ENCODE results near the gene THBS3. TPM values are rescaled to one million over a fixed set of nuclear protein-coding genes. Genes with fewer than 3 reads are reported as not detected.
A peak's percentile ranks its signal among the peaks of the same experiment; 100 is the strongest.

The THBS3 gene
- total and polyA plus RNA-seq, 2 of the 13 experiments (the other 11 are each of a cell fraction or from before 2014, with no cell fraction given), result 0.86 to 3.6 TPM

- POLR2A ChIA-PET, result no interaction called here
- ATAC-seq, result no peak
Measured at GRCh38 chr1:155196103-155196892, 11.4 kb downstream of the THBS3 start.

GRCh38 chr1:155195201-155196102, 12.2 kb downstream of the THBS3 start:
- Histone ChIP-seq H2AFZ (ENCODE audit: low read length) (no peak overlapping the region), H3K4me2 (ENCODE audit: low read depth, low read length) (peak overlapping the region; percentile 98), H4K20me1 (ENCODE audit: insufficient read depth, low read length) (no peaks in the 10 kb centered on the region), H3K9me3 (ENCODE audit: low read length) (no peaks in the 10 kb centered on the region), H3K4me3 (replicated peaks in 1 of 3; ENCODE audit: insufficient read depth in 1 of 3, low read depth in 2 of 3, low read length in 3 of 3) (peak overlapping the region in 2 of 3 experiments; percentile 51 to 72; a peak in 3 of 6 replicates), H3K27ac (ENCODE audit: extremely low read length, insufficient read depth, low read length) (no peak overlapping the region), H3K27me3 (ENCODE audit: control insufficient read depth in 1 of 2, insufficient read depth in 2 of 2, low read length in 2 of 2) (peaks cover 0 to 45% of the 10 kb centered on the region in 2 experiments; a peak in 4 of 5 replicates), H3K36me3 (replicated peaks in 1 of 2; ENCODE audit: control insufficient read depth in 1 of 2, insufficient read depth in 2 of 2, low read length in 2 of 2) (no peaks in the 10 kb centered on the region), H3K79me2 (ENCODE audit: insufficient read depth, low read length) (no peaks in the 10 kb centered on the region), H3K9ac (ENCODE audit: insufficient read depth, low read depth, low read length) (no peak overlapping the region), H3K4me1 (ENCODE audit: insufficient read depth, low read length) (peaks cover 27% of the 10 kb centered on the region)
- DNase-seq (ENCODE audit: low spot score) (no peak), FAIRE-seq (no peak), ATAC-seq (no peak)
- intact Hi-C loops (cut with micrococcal nuclease; ENCODE audit: unreplicated experiment) (no loop called here), in situ Hi-C loops (cut with HindIII; ENCODE audit: extremely low pct_ligation_motif_present, low pct_unique_long_range_greater_than_20kb) (no loop called here)
- WGBS (ENCODE audit: low lambda C conversion rate), result 69% methylated on average over 9 of the region's 27 CpGs
- ChIA-PET CTCF (ENCODE audit: low intra/inter-chr PET ratio, low total read pairs) (no interaction called here), POLR2A (no interaction called here)
- BruUV-seq (replicated peaks), result no TSS peak
- no peak for TF ChIP-seq ZNF142 (CRISPR knock-in tag; IDR thresholded peaks at IDR 0.05)
- no peak for TF ChIP-seq ZNF530 (CRISPR knock-in tag; IDR thresholded peaks at IDR 0.05; ENCODE audit: low read depth)
- no peak for TF ChIP-seq ZHX1 (CRISPR knock-in tag; IDR thresholded peaks at IDR 0.05; ENCODE audit: low read depth)
- no peak for TF ChIP-seq DNMT1 (CRISPR knock-in tag; IDR thresholded peaks at IDR 0.05)

More at GRCh38 chr1:155196103-155196892, 11.4 kb downstream of the THBS3 start:
- DNase-seq (ENCODE audit: low spot score) (no peak), FAIRE-seq (no peak)
- BruUV-seq (replicated peaks), result no TSS peak
- CTCF ChIA-PET (ENCODE audit: low intra/inter-chr PET ratio, low total read pairs), result no interaction called here
- no peak overlapping the region for H3K27ac ChIP-seq (ENCODE audit: extremely low read length, insufficient read depth, low read length)
- peaks cover 27% of the 10 kb centered on the region for H3K4me1 ChIP-seq (ENCODE audit: insufficient read depth, low read length)
- H3K4me2 ChIP-seq (ENCODE audit: low read depth, low read length), result no peak overlapping the region
- TF ChIP-seq SIX4 (CRISPR knock-in tag; IDR thresholded peaks at IDR 0.05) (no peak), ZFP36L1 (CRISPR knock-in tag; IDR thresholded peaks at IDR 0.05) (no peak), PITX1 (CRISPR knock-in tag; IDR thresholded peaks at IDR 0.05) (no peak), ZNF234 (CRISPR knock-in tag; conservative IDR thresholded peaks at IDR 0.05) (no peak), KMT2A (CRISPR knock-in tag; IDR thresholded peaks at IDR 0.05) (no peak)
- intact Hi-C loops (cut with micrococcal nuclease; ENCODE audit: unreplicated experiment), result no loop called here
- H4K20me1 ChIP-seq (ENCODE audit: insufficient read depth, low read length), result no peaks in the 10 kb centered on the region
- H3K36me3 ChIP-seq (replicated peaks in 1 of 2; ENCODE audit: control insufficient read depth in 1 of 2, insufficient read depth in 2 of 2, low read length in 2 of 2), result no peaks in the 10 kb centered on the region
- in situ Hi-C loops (cut with HindIII; ENCODE audit: extremely low pct_ligation_motif_present, low pct_unique_long_range_greater_than_20kb), result no loop called here
- H3K79me2 ChIP-seq (ENCODE audit: insufficient read depth, low read length), result no peaks in the 10 kb centered on the region
- H3K4me3 ChIP-seq (replicated peaks in 1 of 3; ENCODE audit: insufficient read depth in 1 of 3, low read depth in 2 of 3, low read length in 3 of 3), result no peak overlapping the region
- peaks cover 0 to 48% of the 10 kb centered on the region in 2 experiments; a peak in 4 of 5 replicates for H3K27me3 ChIP-seq (ENCODE audit: control insufficient read depth in 1 of 2, insufficient read depth in 2 of 2, low read length in 2 of 2)
- H3K9me3 ChIP-seq (ENCODE audit: low read length), result no peaks in the 10 kb centered on the region
- H2AFZ ChIP-seq (ENCODE audit: low read length), result no peak overlapping the region
- WGBS (ENCODE audit: low lambda C conversion rate), result 56% methylated on average over 6 of the region's 6 CpGs
- H3K9ac ChIP-seq (ENCODE audit: insufficient read depth, low read depth, low read length), result no peak overlapping the region
